Middle frontal gyrus (tissue), 1 donor: ENCODE data around the gene SLC22A13.
"Not testable (repeated sequence)": the region's sequence is repeated elsewhere in the genome, so short reads cannot be mapped to it uniquely, and the experiment has no call there.

Experiments
- DNase-seq: peaks from one replicate; pipeline ENCODE4 v3.0.0-alpha.2; 2015; ENCODE audit warnings: low spot score; ENCODE audit errors: extremely low spot score

Gene SLC22A13

DNA sequence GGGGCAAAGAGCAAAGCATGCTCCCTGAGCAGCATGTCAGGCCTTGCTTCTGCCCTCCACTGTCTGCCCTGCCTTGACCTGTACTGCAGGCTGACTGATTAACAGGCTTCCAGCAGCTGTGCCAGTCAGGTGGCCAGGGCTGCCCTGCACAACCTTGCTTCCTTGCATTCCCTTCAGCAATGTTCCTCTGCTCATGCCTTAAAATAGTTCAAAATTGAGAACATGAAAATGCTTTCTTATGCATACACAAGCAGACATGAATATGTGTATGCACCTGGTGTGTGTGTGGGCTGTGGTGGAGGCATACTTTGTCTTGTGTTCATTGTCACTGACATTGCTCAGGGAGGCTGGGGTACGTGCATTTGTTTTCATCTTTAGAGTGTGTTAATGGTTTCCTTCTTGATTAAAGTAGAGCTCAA, 1.2 kb upstream of the SLC22A13 start:
- DNase-seq: no peak

DNA sequence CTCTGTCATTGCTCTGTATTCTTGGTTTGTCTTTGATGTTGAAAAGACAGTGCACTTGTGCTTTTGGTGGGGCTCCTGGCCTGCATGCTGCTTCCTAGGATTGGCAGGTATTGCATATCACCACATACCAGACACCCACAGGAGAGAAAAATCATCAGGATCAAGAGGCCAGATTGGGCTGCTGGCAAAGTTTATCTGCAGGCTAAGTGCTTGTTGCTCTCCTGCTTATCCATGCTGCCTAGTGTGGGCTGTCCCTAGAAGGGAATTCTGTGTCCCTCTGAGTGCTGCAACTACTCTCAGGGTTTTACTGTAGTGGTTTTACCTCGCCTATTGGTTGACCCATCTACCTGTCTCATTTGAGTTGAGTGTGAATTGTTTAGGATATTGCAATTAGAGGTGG, 833 bp upstream of the SLC22A13 start:
- no peak for DNase-seq

DNA sequence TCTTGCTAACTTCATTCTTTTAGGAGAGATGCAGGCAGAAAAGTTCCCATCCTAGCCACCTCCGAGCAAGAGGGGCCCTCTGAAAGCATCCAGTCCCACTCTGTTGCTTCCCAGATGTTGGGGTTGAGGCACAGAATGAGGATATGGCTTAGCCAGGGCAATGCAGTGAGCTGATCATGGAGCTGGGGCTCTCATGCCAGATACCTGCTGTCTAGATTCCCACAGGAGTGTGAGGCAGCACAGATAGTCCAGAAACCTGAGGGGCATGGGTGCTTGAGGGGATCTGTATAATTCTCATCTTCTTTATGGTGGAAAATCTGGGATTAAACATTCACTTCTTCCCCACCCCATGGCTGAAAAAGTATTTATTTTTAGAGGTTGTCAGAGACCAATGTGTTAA, 1.2 kb downstream of the SLC22A13 start:
- DNase-seq: no peak

DNA sequence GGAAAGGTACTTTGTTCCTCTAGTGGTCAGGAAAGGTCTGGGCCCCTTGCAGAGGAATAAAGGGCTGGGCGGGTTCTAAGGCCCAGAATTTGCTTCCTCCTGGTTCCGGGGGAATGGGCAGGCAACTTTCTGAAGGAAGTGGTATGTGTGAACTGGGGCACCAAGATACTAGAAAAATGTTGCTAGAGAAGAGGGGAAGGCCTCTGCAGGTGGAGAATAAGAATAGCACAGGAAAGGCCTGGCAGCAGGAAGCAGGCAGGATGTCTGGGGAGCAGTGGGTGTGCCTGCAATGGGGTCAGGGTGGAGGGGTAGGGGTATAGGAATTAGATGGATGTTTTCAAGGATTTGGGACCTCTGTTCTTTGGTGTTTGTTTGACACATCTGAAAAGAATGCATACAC, 2.0 kb downstream of the SLC22A13 start:
- DNase-seq: no peak

DNA sequence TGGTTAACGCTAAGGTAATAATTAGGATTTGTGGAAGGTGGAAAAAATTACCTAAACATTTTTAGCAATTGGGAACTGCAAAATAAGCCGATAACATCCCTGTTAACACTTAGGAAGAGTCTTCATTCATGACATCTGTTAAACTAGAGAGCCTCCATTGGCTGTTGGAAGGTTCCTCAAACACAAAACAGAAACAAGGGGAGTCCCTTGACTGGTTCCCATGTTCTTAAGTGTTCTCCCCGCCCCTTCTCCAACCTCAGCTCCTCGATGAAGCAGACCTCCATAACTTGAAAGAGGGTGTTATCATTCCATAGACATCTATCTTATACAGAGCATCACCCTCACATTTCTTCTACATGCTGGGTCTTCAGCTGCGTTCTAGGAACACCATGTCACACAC, 2.5 kb downstream of the SLC22A13 start:
- DNase-seq: no peak

DNA sequence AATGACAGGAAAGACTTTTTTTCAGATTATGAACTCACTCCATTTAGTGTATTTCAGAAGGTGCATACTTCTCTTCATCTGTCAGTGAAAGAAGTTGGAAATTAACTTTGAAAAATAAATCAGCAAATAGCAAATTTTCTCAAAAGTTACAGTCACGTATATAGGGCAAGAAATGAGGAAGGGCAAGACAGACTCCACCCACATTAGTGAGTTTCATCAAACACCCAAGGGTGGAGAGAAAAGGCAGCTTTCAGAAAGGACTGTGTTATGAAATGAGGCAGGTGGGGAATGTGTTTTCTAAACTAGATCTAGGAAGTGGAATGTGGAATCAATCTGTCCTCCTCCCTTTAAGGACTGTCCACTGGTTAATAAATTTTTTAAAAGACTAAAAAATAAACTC, 2.9 kb downstream of the SLC22A13 start:
- DNase-seq: no peak

DNA sequence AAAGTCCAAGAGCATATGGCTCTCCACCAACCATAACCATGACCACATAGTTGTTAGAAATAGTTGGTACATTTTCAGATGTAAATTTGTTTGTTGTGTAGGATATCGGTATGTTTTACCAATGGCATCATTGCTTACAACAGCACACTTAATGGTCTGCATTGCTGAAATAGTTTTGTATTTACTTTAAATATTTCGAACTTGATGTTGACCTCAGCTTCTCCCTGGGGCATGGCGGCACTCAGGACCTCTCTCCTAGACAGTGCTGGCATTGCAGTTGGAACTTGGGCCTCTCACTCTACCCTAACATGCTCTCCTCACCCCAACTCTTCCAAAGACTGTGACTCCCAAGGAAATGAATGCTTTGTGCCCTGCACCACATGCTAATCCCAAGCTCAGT, 5.0 kb downstream of the SLC22A13 start:
- no peak for DNase-seq

DNA sequence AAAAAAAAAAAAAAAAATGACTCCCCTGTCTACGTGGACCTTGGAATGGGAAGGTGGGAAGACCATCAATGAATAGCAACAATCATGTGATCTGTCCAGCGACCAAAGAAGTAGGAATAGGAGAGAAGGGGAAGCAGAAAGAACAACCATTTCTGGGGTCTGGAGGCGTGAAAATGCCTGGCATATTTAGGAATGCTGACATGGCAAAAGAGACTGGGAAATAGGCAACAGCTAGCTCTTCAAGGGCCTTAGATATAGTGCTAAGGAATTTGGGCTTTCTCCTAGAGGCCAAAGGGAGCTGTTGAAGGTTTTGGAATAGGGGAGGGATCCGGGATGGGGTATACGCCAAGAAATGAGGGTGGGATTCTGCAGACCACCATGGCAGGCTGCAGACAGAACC, 5.9 kb downstream of the SLC22A13 start:
- no peak for DNase-seq

DNA sequence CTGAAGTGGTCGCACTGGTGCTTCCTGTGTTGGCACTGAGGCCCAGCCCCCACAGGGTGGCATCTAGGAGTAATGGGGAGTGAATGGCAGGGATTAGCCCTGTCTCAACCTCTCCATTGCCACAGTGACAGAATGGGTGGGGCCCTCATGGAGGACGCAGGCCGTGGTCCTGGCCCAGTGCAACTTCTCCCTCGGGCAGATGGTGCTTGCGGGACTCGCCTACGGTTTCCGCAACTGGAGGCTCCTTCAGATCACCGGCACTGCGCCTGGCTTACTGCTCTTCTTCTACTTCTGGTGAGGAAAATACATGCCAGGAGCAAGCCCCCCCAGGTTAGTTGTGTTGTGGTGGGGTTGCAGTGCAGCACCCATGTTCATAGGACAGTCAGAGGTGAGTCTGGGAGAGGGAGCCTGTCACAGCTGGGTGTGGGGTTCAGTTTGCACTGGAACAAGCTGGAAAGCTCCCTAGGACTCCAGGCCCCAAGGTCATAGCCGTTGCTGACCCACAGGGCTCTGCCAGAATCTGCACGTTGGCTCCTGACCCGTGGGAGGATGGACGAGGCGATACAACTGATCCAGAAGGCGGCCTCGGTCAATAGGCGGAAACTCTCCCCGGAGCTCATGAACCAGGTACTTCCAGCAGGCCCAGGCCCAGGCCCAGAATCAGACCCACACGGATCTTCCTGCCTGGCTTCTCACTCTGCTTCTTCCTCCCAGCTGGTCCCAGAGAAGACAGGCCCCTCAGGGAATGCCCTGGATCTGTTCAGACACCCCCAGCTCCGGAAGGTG, 9.4 kb downstream of the SLC22A13 start:
- no peak for DNase-seq

DNA sequence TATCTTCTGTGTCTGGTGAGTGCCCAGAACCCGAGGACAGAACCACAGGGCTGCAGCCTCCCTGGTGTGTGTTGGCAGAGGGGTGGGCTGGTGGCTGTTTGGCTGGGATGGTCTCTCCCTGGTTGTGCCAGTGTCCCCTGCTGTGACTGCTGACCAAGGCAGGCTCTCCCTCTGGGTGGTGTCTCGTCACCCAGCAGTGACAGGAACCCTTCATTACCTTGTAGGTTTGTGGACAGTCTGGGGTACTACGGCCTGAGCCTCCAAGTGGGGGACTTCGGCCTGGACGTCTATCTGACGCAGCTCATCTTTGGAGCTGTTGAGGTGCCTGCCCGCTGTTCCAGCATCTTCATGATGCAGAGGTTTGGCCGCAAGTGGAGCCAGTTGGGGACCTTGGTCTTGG, 10.0 kb downstream of the SLC22A13 start:
- DNase-seq: no peak

DNA sequence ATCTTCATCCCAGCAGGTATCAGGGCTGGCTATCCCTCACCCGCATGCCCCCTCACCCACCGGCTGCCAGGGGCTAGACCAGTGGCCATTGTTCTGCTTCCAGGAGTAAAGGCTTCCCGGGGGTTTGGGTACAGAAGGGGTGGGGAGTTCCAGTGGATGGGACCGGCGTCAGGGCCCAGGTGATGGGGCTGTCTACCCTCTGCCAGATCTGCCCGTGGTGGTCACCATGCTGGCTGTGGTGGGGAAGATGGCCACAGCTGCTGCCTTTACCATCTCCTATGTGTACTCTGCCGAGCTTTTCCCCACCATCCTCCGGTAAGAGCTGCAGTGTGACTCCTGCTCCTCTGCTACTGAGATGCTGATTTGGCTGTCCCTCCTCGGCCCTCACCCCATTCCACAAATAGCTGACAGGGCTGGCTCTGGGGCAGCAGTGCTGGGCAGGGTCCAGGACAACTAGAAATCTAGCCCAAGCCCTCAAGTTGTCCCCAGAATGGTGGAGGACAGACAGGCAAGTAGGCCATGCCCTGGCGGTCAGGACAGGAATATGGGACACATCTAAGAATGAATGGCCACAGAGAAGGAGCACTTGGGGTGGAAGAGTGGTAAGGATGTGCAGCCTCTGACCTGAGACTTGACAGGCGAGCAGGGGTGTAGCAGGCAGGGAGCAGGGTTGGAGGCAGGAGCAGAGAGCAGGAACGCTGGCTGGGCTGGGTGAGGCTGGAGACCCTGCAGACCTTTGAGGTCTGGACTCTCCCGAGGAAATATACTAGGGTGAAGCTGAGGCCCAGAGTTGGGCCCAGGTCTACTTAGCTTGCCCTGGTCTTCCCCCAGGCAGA, 10.7 kb downstream of the SLC22A13 start:
- no peak for DNase-seq

DNA sequence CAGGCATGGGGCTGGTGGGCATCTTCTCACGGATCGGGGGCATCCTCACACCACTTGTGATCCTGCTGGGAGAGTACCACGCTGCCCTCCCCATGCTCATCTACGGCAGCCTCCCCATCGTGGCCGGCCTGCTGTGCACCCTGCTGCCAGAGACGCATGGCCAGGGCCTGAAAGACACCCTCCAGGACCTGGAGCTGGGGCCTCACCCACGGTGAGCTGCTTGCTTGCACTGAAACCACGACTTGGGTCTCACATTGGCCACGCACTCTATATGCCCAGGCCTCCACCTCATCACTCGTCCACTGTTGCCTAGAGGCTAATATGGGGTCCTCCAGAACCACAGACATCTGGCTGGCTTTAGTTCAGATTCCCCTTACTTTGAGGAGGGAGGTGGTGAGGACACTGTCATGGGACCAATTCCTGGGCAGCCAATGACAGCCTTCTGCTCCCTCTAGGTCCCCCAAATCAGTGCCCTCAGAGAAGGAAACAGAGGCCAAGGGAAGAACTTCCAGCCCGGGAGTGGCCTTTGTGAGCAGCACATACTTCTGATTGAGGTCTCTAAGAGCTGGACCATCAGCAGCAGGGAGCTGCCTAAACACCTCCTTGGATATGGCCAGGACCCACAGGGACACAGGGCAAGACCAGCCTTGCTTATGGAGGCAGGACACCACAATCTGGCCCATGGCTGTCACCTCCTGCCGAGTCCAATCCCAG, 11.5 kb downstream of the SLC22A13 start:
- no peak for DNase-seq

DNA sequence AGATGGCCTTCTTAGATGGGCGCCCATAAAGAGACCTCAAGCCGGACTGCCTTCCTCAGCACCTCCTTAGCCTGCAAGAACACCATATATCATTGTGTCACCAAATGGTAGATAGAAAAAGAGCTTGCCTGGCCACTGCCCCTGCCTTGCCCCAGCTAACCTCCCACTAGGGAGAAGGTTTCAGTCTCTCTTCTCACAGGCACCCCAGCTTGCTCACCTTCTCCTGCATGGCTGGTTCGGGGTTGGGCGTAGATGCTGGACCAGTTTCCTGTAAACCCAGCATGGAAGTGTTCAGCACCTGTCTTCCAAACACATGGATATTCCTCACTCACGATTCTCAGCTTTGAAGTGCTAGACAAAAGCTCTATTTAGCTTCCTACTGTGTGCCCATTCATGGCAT, 13.2 kb downstream of the SLC22A13 start:
- no peak for DNase-seq

DNA sequence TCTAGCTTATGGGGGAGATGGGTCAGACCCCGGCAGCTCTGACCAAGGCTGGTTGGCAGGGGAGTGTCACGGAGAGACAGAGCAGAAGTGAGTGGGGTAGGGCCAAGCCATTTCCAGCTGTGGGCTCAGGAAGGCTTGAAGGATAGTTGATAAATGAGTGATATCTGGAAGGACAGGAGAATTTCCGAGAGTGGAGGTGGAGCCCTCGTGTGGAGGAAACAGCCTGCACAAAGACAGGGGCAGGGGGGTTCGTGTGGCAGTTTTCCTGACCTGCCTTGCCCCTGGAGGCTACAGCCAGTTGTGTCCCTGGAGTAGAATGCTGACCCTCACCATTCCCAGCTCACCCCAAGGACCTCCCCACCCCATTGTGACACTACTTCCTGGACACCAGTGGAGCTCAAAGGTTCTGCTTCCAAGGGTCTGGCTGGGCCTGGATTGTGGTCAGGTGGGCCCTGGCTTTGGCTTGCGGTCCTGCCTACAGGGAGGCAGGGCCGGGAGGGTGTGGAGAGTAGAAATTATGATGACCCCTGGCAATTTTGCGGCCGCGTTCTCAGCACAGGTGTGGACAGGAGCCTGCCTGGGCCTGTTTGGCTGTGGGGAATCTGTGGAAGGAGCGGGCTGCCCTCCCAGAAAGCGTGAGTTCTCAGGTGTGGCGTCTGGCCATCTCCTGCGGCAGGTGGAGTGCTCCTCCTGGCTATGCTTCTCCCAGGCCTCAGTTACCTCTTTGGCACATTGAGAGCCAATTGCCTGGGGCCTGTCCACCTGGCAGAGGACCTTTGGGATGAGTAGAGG, 16.5 kb downstream of the SLC22A13 start, which contains the start of gene SLC22A14:
TSS of gene SLC22A14 (plus strand) at position 400 of the 792 bp plus-strand sequence. CDS start 23,733 bp downstream, outside the sequence.
- no peak for DNase-seq

DNA sequence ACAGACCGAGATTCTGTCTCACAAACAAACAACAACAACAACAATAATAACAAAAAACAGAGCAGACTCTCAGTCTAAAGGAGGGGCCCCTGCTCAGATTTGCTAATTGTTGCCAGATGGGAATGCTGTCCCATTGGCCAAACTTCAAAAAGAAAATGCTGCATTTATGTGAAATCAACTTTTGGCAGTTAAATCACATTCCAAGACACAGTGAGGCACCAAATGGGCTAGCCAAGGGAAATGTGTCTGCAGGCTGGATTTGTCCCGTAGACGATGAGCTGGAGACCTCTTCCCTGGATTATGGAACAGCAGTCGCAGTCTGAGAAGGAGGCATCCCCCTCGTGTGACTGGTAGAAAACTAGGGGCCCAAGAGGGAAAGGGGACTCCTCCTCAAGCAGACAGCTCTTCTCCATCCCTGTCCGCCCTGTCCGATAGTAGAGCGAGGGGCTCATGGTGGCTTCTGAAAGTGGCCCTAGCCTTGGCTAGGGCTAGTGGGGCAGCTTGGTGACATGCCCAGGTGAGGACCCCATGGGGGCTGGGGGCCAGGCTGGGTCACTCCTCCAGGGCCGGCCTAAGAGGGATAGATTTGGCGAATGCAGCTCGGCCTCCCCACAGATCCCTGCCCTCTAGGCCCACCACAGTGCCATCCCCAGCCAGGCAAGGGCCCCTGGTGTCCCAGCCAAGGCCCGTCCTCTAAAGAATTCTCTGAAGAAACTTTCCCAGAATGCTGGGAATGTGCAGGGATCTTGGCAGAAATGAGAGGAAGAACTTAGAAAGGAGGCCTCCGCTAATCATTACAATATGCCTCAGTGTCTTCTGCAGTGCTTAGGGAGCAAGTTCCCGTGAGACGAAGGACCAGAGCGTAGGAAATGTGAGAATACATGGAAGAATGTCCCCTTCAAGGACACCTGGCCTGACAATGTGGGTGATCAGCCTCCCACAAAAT, 18.5 kb downstream of the SLC22A13 start:
- no peak for DNase-seq

DNA sequence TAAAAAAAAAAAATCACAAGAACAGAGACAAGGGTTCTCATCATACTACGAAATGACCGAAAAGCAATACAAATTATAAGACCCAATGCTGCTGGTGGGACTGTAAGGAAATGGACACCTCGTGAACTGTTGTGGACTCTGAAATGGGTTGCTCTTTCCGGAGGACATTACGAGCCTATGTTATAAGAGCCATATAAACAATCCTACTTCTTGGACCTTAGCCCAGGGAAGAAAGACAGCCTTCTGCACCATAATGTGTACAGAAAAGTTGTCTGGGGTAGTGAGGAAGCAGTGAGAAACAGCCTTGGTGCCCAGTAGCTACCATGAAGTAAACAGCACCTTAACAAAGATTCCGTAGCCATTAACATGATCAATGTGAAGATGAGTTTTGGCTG, 19.1 kb downstream of the SLC22A13 start:
- DNase-seq: no peak

DNA sequence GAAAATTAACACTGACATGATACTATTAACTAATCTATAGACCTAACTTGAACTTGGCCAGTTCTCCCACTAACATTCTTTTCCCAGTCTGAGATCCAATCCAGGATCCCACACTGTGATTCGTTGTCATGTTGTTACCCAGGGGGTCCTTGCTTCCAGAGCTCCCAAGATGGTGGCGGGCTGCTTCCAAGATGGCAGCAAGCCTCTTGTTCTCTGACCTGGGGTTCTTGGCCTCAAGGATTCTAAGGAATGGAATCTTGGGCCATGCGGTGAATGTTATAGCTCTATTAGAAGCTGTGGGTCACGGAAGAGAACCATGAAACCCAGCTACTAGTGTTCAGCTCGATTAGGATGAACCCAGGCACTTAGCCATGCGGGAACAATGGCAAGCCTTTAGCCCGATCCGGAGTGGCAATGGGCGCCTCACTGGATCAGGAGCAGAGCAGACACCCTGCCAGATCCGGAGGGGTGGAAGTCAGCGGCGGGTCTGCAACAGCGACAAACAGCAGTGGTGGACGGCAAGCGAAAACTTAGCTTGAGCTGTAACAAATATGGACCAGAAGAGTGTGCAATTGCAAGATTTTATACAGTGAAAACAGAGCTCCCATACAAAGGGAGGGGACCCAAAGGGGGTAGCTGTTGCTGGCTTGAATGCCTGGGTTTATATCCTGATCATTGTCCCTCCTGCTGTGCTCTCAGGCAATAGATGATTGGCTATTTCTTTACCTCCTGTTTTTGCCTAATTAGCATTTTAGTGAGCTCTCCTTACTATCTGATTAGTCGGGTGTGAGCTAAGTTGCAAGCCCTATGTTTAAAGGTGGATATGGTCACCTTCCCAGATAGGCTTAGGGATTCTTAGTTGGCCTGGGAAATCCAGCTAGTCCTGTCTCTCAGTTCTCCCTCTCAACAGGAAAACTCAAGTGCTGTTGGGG, 23.9 kb downstream of the SLC22A13 start:
- not testable (repeated sequence) for DNase-seq

DNA sequence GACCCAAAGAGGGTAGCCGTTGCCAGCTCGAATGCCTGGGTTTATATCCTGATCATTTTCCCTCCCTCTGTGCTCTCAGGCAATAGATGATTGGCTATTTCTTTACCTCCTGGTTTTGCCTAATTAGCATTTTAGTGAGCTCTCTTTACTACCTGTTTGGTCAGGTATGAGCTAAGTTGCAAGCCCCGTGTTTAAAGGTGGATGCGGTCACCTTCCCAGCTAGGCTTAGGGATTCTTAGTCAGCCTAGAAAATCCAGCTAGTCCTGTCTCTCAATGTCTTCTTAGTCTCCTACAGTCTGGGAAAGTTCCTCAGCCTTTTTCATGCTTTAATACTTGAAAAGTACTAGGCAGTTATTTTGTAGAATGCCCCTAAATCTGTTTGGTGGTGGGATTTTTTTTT, 31.4 kb downstream of the SLC22A13 start:
- not testable (repeated sequence) for DNase-seq

DNA sequence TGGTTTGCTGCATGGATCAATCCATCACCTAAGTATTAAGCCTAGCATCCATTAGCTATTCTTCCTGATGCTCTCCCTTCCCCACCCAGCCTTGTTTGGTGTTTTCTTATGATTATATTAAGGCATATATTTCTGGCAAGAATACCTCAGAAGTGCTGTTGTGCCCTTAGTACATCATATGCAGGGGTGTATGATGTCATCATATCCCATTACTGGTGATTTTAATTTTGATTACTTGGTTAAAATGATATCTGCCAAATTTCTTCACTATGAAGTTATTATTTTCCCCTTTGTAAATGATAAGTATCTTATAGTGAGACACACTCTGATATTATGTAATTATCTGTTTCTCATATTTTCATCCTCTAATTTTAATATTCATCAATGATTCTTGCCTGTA, 31.9 kb downstream of the SLC22A13 start:
- DNase-seq: no peak
